H1 (cell line): Measurements from ENCODE around the gene C5orf52. TPM values are rescaled to one million over a fixed set of nuclear protein-coding genes. Genes with fewer than 3 reads are reported as not detected.

Source experiments
- CTCF ChIA-PET: fragments of 300-600 bp; sonication (Branson Sonifier 250); formaldehyde crosslinking; loops from one replicate; lab custom pipeline; 2021; ENCODE audit not compliant: partially characterized antibody; lab: Charles Lee
- POLR2A ChIA-PET: fragments of 300-600 bp; sonication (Branson Sonifier 250); formaldehyde crosslinking; loops from one replicate; lab custom pipeline; 2021; ENCODE audit warnings: inconsistent platforms; ENCODE audit not compliant: partially characterized antibody; lab: Charles Lee
- DNase-seq, 2 experiments: peaks; one replicate each; pipeline versions ENCODE4 v3.0.0 to v3.0.0-alpha.2; 2010 to 2022; ENCODE audit warnings: low spot score in 2 of 2, low read depth in 1 of 2, mixed read lengths in 1 of 2
- FAIRE-seq: peaks from 2 replicates; lab custom pipeline; 2011; peaks lifted over from hg19 to GRCh38; lab: Jason Lieb, UNC
- H2AFZ ChIP-seq: 2 replicates; pipeline ENCODE4 v1.8.1; 2012; ENCODE audit warnings: low read length, inconsistent platforms
- H2AK5ac ChIP-seq: 2 replicates; pipeline ENCODE4 v1.6.1; 2013; ENCODE audit warnings: low read depth, low read length
- H2BK120ac ChIP-seq: replicated peaks from 2 replicates; pipeline ENCODE3; 2013; ENCODE audit warnings: low read depth, low read length, inconsistent platforms
- H2BK12ac ChIP-seq: 2 replicates; pipeline ENCODE4 v1.6.1; 2013; ENCODE audit warnings: low read depth, low read length
- H2BK15ac ChIP-seq: 2 replicates; pipeline ENCODE4 v1.6.1; 2013; ENCODE audit warnings: low read length
- H2BK20ac ChIP-seq: 2 replicates; pipeline ENCODE4 v1.6.1; 2013; ENCODE audit warnings: low read length
- H2BK5ac ChIP-seq: 2 replicates; pipeline ENCODE4 v1.6.1; 2013; ENCODE audit warnings: low read depth, low read length
- H3K14ac ChIP-seq: 2 replicates; pipeline ENCODE4 v1.6.1; 2013; ENCODE audit warnings: inconsistent platforms; ENCODE audit not compliant: insufficient read length
- H3K18ac ChIP-seq: 2 replicates; pipeline ENCODE4 v1.6.1; 2013; ENCODE audit warnings: low read length; ENCODE audit errors: extremely low read depth
- H3K23ac ChIP-seq: 2 replicates; pipeline ENCODE4 v1.6.1; 2013; ENCODE audit warnings: inconsistent platforms; ENCODE audit not compliant: insufficient read length
- H3K23me2 ChIP-seq: 2 replicates; pipeline ENCODE4 v1.6.1; 2013; ENCODE audit warnings: low read depth, low read length
- H3K27ac ChIP-seq: 2 replicates; pipeline ENCODE4 v1.6.1; 2011; ENCODE audit warnings: low read depth, low read length, inconsistent platforms
- H3K27me3 ChIP-seq, 4 experiments: replicated peaks in 1 of 4; 1 replicate in 1 of 4; 2 replicates in 3 of 4; pipeline versions ENCODE4 v1.6.1 to v1.8.1; 2011 to 2013; ENCODE audit warnings: low read length in 3 of 4, mild to moderate bottlenecking in 3 of 4, inconsistent platforms in 2 of 4, mixed read lengths in 2 of 4, moderate library complexity in 1 of 4; ENCODE audit not compliant: control insufficient read depth in 3 of 4, insufficient read depth in 3 of 4; ENCODE audit errors: extremely low read depth in 1 of 4
- H3K36me3 ChIP-seq, 4 experiments: 2 replicates each; pipeline versions ENCODE4 v1.6.1 to v1.8.1; 2011 to 2013; ENCODE audit warnings: mild to moderate bottlenecking in 4 of 4, low read length in 3 of 4, moderate library complexity in 2 of 4, control low read depth in 1 of 4, inconsistent platforms in 1 of 4; ENCODE audit not compliant: insufficient read depth in 4 of 4, control insufficient read depth in 2 of 4
- H3K4ac ChIP-seq: replicated peaks from 2 replicates; pipeline ENCODE3; 2013; ENCODE audit warnings: low read length, low read depth, mixed read lengths, inconsistent platforms; ENCODE audit not compliant: insufficient read length
- H3K4me1 ChIP-seq, 4 experiments: replicated peaks in 1 of 4; 1 replicate in 1 of 4; 2 replicates in 3 of 4; pipeline versions ENCODE4 v1.6.1 to v1.8.1; 2011 to 2013; ENCODE audit warnings: low read length in 3 of 4, inconsistent platforms in 2 of 4, mixed read lengths in 1 of 4; ENCODE audit not compliant: insufficient read depth in 4 of 4, control insufficient read depth in 3 of 4
- H3K4me2 ChIP-seq, 2 experiments: 2 replicates each; pipeline versions ENCODE4 v1.6.1 to v1.8.1; 2011 to 2013; ENCODE audit warnings: low read depth in 2 of 2, low read length in 2 of 2, control low read depth in 1 of 2, inconsistent platforms in 1 of 2, mild to moderate bottlenecking in 1 of 2; ENCODE audit not compliant: insufficient read depth in 1 of 2
- H3K4me3 ChIP-seq, 4 experiments: fragments of 200-600, 300-600 bp in 1 of 4; sonication (generic), shearing (Covaris generic), sonication (Bioruptor Twin) in 1 of 4; 2 replicates each; pipeline versions ENCODE4 v1.5.1 to v1.8.1; 2011 to 2016; ENCODE audit warnings: low read length in 4 of 4, low read depth in 3 of 4, control low read depth in 2 of 4, inconsistent platforms in 2 of 4, mild to moderate bottlenecking in 2 of 4, mixed read lengths in 1 of 4, moderate library complexity in 1 of 4; ENCODE audit not compliant: insufficient read depth in 2 of 4; ENCODE audit errors: extremely low read depth in 1 of 4
- H3K56ac ChIP-seq: replicated peaks from 2 replicates; pipeline ENCODE3; 2013; ENCODE audit warnings: low read depth, mild to moderate bottlenecking, mixed read lengths, low read length, inconsistent platforms; ENCODE audit not compliant: insufficient read length
- H3K79me1 ChIP-seq: 2 replicates; pipeline ENCODE4 v1.6.1; 2013; ENCODE audit warnings: low read depth, low read length, control low read depth
- H3K79me2 ChIP-seq, 2 experiments: 2 replicates each; pipeline versions ENCODE4 v1.6.1 to v1.8.1; 2012 to 2013; ENCODE audit warnings: low read length in 2 of 2, mild to moderate bottlenecking in 2 of 2, inconsistent platforms in 1 of 2; ENCODE audit not compliant: insufficient read depth in 2 of 2, control insufficient read depth in 1 of 2
- H3K9ac ChIP-seq, 4 experiments: replicated peaks in 1 of 4; 1 replicate in 1 of 4; 2 replicates in 3 of 4; pipeline versions ENCODE4 v1.6.1 to v1.8.1; 2011 to 2013; ENCODE audit warnings: low read depth in 3 of 4, low read length in 3 of 4, control low read depth in 2 of 4, mild to moderate bottlenecking in 2 of 4, moderate library complexity in 2 of 4, inconsistent platforms in 1 of 4; ENCODE audit errors: extremely low read depth in 1 of 4
- H3K9me3 ChIP-seq, 2 experiments: 2 replicates each; pipeline versions ENCODE4 v1.6.1 to v1.8.1; 2012 to 2013; ENCODE audit warnings: mild to moderate bottlenecking in 2 of 2, moderate library complexity in 2 of 2, control low read depth in 1 of 2, inconsistent platforms in 1 of 2, low read depth in 1 of 2, low read length in 1 of 2, mixed read lengths in 1 of 2; ENCODE audit not compliant: insufficient read depth in 2 of 2
- H4K20me1 ChIP-seq, 2 experiments: replicated peaks in 1 of 2; 2 replicates each; pipeline versions ENCODE3 to v1.8.1; 2011 to 2013; ENCODE audit warnings: inconsistent platforms in 2 of 2, low read length in 2 of 2, mild to moderate bottlenecking in 1 of 2; ENCODE audit not compliant: insufficient read depth in 2 of 2, control insufficient read depth in 1 of 2
- H4K5ac ChIP-seq: 2 replicates; pipeline ENCODE4 v1.6.1; 2013; ENCODE audit warnings: low read length, low read depth, mixed read lengths, inconsistent platforms; ENCODE audit not compliant: insufficient read length
- H4K8ac ChIP-seq: 2 replicates; pipeline ENCODE4 v1.8.0; 2013; ENCODE audit warnings: mild to moderate bottlenecking, moderate library complexity, low read length, inconsistent platforms; ENCODE audit not compliant: insufficient read depth; ENCODE audit errors: extremely low read depth
- H4K91ac ChIP-seq: replicated peaks from 2 replicates; pipeline ENCODE3; 2013; ENCODE audit warnings: low read length, mixed read lengths, inconsistent platforms; ENCODE audit not compliant: insufficient read length
- CTBP2 ChIP-seq: IDR thresholded peaks from 2 replicates; pipeline ENCODE4 v1.7.0; 2011; ENCODE audit warnings: borderline replicate concordance, mild to moderate bottlenecking, moderate library complexity, mixed read lengths, low read length; ENCODE audit not compliant: insufficient read depth, insufficient read length
- SIRT6 ChIP-seq: IDR thresholded peaks from one replicate; pipeline ENCODE4 v1.7.1; 2012; ENCODE audit warnings: low read length, inconsistent platforms
- YY1 ChIP-seq: IDR thresholded peaks from 2 replicates; pipeline ENCODE4 v1.6.1; 2011; ENCODE audit warnings: low read depth, mild to moderate bottlenecking, low read length
- ZNF274 ChIP-seq: IDR thresholded peaks from 2 replicates; pipeline ENCODE4 v1.7.0; 2012; ENCODE audit warnings: low read length, borderline replicate concordance; ENCODE audit errors: extremely low read depth
- WGBS, 2 experiments: shearing (Covaris generic) in 1 of 2; methylation state at CpG; one replicate each; pipeline versions ENCODE4 v1.1.6 to v1.1.7; 2013 to 2015; ENCODE audit warnings: low lambda C conversion rate in 2 of 2, mixed read lengths in 2 of 2, inconsistent platforms in 1 of 2, low coverage in 1 of 2, missing lambda C conversion rate in 1 of 2; ENCODE audit not compliant: insufficient replicate concordance in 2 of 2, insufficient coverage in 1 of 2, insufficient read length in 1 of 2; ENCODE audit errors: extremely low coverage in 1 of 2, missing lambda C conversion rate in 1 of 2; 5-methylcytosine and 5-hydroxymethylcytosine counted together
- polyA plus RNA-seq, 7 experiments: library from polyadenylated mRNA; depleted of rRNA in 3 of 7; stranded (reverse) in 5 of 7; unstranded in 2 of 7; fragments of >200 nt in 5 of 7; fragments of 200-250 nt in 2 of 7; gene quantifications; 1 replicate in 5 of 7; 2 replicates in 1 of 7; 4 replicates in 1 of 7; pipeline versions ENCODE4 v1.2.1 to v1.2.3, GENCODE V29; 2011 to 2013; ENCODE audit warnings: missing spikeins in 2 of 7, mixed read lengths in 2 of 7
- total RNA-seq: library from RNA; stranded (reverse); fragmentation: NEBNext Ultra II Directional; extraction: Animal tissue kit (Norgen Biotek cat#: 25700); gene quantifications from 2 replicates; pipeline ENCODE4 v1.2.1, GENCODE V29; 2021

Gene C5orf52
- total and polyA plus RNA-seq, 2 of the 8 experiments (the other 6 are each of a cell fraction or from before 2014, with no cell fraction given) = not detected

- peaks cover 2% of the 10 kb centered on the region; the same call in 1 of the 2 replicates for H3K23me2 ChIP-seq
- no peaks in the 10 kb centered on the region for H3K79me1 ChIP-seq
- CTCF ChIA-PET = interaction anchor here (0.6 to 2.0 kb wide), 2 partner anchors 11 to 71 kb away, joined by 3 to 7 read pairs; partner anchors contain the start of gene LSM11
- no peak overlapping the region for H3K18ac ChIP-seq
- H2AFZ ChIP-seq = no peak overlapping the region
- POLR2A ChIA-PET = no interaction called here
- 90% methylated on average over 8 of the region's 8 CpGs; no CpG with 5 or more reads in 1 of the 2 experiments for WGBS, 2 experiments
- H3K56ac ChIP-seq = no peak overlapping the region
- no peak overlapping the region for H3K4me2 ChIP-seq
- H2BK20ac ChIP-seq = no peak overlapping the region
- H3K9me3 ChIP-seq = peaks cover 0 to 12% of the 10 kb centered on the region in 2 experiments; a peak in 1 of 4 replicates
- H3K36me3 ChIP-seq = no peaks in the 10 kb centered on the region; a peak in 2 of 8 replicates
- no peak overlapping the region for H2BK120ac ChIP-seq
- no peak overlapping the region for H3K23ac ChIP-seq
- H3K14ac ChIP-seq = no peak overlapping the region
- DNase-seq (no peak), FAIRE-seq (no peak)
- H4K20me1 ChIP-seq = no peaks in the 10 kb centered on the region
- no peak overlapping the region for H3K9ac ChIP-seq
- no peak overlapping the region for H2BK12ac ChIP-seq
- H3K27me3 ChIP-seq = no peaks in the 10 kb centered on the region
- no peak overlapping the region for H4K8ac ChIP-seq
- no peak overlapping the region for H2BK5ac ChIP-seq
- H2AK5ac ChIP-seq = no peak overlapping the region
- H3K4ac ChIP-seq = no peak overlapping the region
- no peak overlapping the region for H4K91ac ChIP-seq
- no peak overlapping the region for H3K4me3 ChIP-seq
- H3K4me1 ChIP-seq = no peaks in the 10 kb centered on the region
- H3K27ac ChIP-seq = no peak overlapping the region
- no peaks in the 10 kb centered on the region for H3K79me2 ChIP-seq
- H2BK15ac ChIP-seq = no peak overlapping the region
- H4K5ac ChIP-seq = no peak overlapping the region
- TF ChIP-seq SIRT6 = no peak
- TF ChIP-seq ZNF274 = no peak
- no peak for TF ChIP-seq CTBP2
- no peak for TF ChIP-seq YY1
These were observed 1.6 kb downstream of the C5orf52 start for GRCh38 chr5:157672976-157673375.
